ENCODE data around the gene ACOXL.

Gene ACOXL

DNA sequence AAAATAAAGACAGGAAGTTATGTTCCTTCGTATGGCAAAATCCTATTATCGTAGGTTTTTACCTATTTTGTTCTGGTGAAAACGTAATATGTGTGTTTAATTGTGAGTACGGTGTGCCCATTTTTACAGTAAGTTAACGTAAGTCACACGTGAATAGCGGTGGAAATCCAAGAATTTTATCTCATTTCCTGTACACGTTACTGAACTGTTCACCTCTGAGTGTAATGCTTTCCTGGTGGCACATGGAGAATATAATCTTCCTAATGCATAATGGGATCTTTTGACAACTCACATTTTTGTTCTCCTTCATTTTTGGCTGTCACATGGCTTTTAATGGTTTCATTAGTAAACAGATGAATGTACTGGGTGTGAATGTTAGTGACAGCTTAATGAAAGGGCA lies 416.6 kb downstream of the ACOXL start:
- DNase-seq = peak; percentile 10

DNA sequence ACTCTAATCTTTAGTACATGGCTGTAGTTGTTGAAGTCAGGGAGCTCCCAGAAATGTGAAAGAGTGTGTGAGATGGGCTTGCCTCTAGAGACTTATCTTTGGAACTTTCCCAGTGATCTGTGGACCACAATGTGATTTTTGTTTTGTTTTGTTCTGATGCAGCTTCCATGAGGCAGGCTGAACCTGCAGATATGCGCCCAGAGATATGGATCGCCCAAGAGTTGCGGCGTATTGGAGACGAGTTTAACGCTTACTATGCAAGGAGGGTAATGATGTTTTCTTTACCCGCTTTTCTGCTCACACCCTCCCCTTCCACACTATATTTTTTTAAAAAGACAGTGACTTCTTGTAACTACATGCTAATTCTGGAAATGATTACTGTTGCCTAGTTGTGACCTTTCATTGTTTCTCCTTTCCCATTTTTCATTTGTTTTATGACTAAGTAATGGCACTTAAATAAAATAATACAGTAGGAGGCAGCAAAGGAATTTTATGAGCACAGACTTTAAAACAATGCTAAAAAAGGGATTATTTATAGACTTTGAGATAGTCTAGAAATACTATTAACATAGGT lies 417.6 kb downstream of the ACOXL start:
- no peak for DNase-seq

DNA sequence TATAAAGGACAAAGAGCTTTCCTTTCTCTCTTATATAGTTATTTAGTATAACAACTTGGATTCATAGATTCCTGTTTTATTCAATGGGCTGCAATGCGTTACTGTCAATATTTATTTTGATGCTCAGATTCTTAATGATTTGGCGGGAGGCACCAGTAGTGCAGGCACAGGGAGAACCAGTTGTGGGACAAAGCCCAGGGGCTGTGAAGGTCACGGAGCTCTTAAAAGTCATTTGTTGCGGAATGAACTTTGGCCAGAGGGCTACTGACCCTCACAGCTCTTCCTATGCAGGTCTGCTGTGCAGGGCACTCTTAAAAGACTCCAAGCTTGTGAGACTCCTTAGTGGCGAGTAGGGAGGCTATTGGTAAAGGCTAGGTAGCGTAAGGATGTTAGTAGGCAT lies 422.4 kb downstream of the ACOXL start:
- no peak for DNase-seq

DNA sequence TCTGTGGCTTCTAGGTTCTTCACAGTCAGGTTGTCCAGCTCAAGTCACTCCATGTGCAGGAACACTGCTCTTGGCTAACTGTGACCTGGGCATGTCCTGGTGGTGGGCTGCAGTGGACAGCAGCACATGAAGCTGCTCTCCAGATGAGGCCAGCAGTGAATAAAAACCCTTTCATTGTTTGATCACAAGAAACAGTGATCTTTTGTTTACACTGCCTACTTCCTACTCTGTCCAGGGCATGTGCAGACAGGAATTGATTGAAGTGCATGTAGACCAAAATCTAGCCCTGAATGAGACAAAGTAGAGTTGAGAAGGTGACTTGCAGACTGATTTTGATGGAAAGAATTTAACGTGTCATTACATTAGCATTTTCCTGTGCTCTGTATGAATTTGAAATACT lies 423.2 kb downstream of the ACOXL start:
- no peak for DNase-seq

DNA sequence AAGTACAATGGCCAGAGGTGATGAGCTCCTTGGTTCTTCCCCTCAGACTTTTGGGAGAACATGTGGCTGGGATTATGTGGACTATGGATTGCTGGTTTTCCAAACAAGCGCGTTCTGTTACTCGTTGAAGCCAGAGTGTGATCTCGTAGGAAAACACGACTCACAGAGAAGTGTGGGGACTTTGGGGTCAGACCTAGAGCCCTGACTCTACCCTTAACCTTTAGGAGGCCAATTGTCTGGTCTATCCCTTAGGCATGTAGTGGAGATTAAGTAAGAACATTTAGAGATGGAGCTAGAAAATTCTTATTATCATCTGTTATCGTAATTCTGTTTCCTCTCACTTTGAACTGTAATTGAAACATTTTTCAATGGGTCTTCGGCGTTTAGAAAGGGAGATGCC lies 424.2 kb downstream of the ACOXL start:
- no peak for DNase-seq

DNA sequence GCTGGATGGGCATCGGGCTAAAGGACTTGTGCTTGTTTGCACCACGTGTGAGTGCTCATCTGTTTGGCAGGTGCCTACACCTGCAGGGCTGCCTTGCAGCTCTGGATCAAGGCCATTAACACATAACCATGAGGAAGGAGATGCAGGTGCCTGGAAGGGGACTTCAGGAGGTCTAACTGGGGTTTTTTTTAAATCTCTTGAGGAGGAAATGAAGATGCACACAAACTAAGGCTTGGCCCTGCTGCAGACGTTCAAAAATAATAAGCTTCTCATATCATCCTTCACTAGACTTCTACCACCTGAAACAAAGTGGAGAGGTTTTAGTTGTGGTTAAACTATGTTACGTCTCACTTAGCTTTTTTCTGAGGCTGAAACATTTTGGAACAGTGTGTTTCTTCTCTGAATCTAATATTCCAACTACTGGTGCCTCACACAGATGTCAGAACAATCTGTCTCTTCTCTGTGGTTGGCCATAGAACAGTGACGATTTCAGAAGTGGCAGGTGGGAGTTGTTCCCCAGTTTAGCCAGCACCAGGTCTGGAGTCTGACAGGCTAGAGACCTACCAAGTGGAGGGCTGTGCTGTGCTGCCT lies 424.8 kb downstream of the ACOXL start:
- DNase-seq = no peak

DNA sequence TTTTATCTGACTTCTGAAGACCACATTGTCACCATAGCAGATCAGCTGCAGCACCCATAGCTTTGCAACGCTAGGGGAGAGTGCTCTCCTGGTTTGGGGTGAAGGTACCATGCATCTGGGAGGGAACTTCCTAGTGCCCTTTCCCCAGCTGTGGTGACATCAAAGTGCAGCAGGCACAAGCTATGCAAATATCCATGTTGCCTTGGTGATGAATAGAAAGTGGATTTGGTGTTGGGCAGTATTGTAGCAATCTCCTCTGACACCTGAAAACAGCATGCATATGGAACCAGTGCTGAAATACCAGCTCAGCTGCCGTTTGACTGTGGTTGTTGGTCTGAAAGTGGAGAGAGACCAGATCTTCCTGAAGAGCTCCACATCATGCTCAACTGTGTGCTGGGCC lies 425.4 kb downstream of the ACOXL start:
- no peak for DNase-seq

DNA sequence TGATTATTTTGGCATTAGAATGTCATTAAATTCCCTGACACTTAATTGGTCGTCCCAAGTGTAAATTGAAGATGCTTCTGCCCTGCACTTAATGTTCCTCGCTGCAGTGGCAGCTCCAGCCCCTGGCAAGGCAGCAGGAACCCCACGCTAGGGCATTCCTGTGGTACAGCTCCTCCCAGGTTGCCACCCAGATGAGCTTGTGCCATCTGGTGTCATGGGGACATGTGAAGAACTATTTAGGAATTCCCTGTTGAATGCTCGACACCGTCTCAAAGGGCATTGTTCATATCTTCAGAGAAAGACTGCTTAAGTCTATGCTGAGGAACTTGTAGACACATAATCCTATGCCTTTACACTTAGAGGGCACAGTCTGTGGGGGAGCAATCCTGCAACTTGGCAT lies 427.3 kb downstream of the ACOXL start:
- DNase-seq = no peak

DNA sequence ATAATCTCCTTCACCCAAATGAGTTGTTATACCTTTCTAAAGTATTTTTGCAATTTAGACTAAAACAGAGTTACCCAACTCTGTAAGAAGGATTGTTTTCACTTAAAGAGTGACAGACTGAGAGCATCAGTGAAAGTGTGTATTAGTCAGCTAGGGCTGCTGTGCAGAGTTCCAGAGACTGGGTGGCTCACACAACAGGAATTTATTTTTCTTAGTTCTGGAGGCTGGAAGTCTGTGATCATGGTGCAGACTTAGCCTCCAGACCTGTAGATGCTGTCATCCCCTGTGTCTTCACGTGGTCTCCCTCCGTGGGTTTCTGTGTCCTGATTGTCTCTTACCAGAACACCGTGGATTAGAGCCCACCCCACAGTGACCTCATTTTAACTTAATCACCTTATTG lies 428.4 kb downstream of the ACOXL start:
- DNase-seq = no peak

DNA sequence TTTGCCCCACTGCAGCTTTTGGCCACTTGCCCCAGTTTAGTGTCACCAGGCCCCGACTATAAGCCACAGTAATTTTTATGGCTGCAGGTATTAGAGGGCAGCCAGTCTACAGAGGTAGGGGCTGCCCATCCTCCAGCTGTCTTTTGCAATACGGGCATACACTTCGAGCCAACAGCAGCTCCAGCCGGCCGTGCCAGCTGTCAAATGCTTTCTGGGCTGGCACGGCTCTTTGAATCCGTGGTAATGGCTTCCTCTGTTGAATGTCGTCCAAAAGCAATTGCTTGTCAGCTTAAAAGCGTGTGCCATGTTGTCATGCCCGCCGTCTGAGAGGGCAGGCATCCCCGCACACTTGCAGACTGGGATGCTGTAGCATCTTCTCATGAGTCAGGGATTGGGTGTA lies 429.6 kb downstream of the ACOXL start:
- DNase-seq = no peak

DNA sequence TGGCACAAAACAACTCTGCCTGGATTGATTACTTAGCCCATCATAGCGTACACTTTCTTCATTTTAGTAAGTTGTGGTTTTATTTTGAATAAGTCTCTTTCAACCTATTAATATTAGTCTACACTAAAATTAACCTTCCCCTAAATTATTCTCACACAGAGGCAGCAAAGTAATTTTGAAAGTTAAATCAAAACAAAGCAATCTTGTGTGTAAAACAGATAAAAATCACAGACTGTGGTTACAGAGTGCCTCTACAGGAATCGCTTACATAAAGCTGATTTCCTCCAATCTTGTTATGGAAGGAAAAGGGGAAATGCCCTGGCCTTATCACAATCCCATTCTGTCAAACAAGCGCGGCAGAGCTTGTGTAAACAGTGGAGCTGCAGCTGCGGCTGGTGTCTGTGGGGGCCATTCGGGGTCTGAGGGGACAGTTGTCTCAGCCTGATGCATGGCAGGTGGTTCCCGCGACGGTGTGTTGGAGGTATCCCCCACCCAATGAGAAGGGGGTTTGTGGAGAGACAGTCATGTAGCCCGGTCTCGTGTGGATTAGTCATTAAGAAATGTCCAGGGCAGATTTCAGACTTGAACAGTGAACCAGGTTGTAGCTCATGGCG lies 430.5 kb downstream of the ACOXL start:
- DNase-seq = no peak

DNA sequence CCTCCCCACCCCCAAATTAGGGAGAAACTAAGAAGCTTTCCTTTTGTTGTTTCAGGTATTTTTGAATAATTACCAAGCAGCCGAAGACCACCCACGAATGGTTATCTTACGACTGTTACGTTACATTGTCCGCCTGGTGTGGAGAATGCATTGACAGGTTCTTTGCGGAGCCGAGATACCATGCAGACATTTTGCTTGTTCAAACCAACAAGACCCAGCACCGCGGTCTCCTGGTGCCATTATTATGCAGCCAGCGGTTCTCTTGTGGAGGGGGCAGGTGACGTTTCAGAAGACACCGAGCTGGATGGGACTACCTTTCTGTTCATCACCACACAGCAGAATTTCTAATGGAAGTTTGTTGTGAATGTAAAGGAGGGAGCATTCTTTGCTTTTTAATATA lies 431.7 kb downstream of the ACOXL start:
- no peak for DNase-seq

DNA sequence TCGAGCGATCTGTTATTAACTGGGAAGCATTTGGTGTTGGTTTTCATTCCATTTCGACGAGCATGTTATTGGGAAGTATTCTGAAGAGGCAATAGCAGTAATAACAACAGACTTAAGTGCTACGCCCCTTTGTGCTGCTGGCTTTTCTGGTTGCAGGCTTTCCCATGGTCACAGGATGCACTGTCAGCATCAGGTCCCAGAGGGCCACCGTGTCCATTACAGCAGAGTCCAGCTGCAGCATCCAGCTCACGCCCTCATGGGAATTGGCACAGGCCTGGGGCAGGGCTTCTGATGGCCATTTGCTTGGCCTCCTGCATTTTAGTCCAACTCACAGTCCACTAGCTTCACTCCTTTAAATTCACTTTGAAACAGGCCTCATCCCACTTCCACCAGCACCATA lies 432.7 kb downstream of the ACOXL start:
- no peak for DNase-seq

DNA sequence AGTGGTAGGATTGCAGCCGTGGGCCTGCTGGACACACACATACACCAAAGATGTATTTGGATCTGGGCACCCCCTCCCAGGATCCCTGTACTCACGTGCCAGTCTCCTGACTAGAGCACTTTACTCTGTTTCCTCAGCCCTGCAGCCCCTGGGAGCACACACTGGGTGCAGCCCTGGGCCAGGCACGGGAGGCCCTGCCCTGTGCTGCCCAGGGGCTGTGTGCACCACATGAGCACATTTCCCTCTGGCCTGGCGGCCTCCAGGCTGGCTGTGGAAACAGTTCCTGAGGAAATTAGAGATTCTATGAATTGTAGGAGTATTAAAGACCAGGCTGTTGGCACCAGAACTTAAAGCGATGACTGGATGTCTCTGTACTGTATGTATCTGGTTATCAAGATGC lies 433.7 kb downstream of the ACOXL start:
- DNase-seq = no peak

DNA sequence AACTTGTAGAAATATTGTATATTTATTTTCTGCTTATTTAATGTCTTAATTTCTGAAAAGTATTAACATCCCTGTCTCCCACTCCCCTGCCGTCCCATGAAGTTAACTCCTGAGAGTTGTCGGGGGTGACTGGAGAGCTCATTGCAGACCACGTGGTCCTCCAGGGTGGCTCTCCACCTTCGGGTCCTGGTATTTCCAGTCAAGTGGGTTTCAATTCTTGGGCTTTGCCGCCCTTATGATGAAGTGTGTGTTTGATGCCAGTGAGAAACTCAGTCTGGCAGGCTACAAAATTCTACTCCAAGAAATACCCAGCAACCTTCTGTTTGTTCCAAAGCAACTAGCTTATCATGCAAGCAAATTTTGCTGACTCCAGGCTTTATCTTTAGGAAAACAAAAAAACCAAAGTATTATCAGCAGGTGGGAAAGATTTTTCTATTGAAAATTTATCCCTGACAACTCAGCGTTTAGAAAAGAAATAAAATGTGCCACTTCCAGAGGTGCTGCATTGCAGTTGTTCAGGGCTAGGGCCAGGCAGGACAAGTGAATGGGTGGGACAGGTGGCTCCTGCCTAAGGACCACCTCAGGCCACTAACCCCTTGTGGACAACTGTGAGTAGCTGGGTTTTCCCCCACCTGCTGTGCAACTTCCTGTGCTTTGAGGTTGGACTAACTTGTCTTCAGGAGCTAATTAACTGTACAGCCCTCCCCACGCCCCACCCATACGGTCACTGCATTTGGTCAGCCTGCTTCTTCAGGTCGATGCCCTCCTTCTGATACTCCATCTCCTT lies 434.9 kb downstream of the ACOXL start:
- DNase-seq = no peak

DNA sequence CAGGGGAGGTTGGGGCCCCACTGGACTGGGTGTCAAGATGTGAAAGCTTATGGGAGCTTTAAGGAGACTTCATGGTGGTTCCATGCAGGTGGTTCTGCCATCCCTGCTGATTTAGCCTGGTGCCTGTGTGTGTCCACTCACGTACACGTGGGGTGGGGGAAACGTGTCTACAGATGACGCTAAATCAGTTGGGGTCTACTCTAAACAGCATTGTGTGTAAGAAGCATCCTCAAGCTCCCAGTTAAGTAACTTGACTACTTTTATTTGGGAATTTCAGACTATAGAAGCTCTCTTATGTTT lies 435.4 kb downstream of the ACOXL start:
- no peak for DNase-seq

Measured in NCI-H2227 treated with DMSO at 0.1 percent for 48 hours (cell line).